NB4 (cell line): ENCODE results near the gene TM4SF1.

Source experiments
- CTCF ChIP-seq: IDR thresholded peaks from one replicate; pipeline ENCODE4 v1.5.1; 2012; ENCODE audit warnings: low read depth, low read length
- POLR2A ChIP-seq: IDR thresholded peaks from 2 replicates; pipeline ENCODE4 v1.6.1; 2011; ENCODE audit warnings: mild to moderate bottlenecking; ENCODE audit not compliant: insufficient read length; ENCODE audit errors: extremely low read depth

- TF ChIP-seq POLR2A (no peak), CTCF (no peak)
Measured at GRCh38 chr3:149324332-149324731, 53.1 kb downstream of the TM4SF1 start.
